Neural crest cell (in vitro differentiated cells): ENCODE data around the gene EXTL2. TPM values are rescaled to one million over a fixed set of nuclear protein-coding genes. Genes with fewer than 3 reads are reported as not detected.
"Not testable (repeated sequence)": the region's sequence is repeated elsewhere in the genome, so short reads cannot be mapped to it uniquely, and the experiment has no call there.

Experiments used
- DNase-seq: peaks from one replicate; pipeline ENCODE4 v3.0.0; 2021; ENCODE audit warnings: low read depth, mixed read lengths, low spot score
- H3K27ac Mint-ChIP-seq: one replicate; pipeline ENCODE4 v1.8.0; 2021; ENCODE audit warnings: mild to moderate bottlenecking, mixed read lengths; ENCODE audit not compliant: unreplicated experiment
- H3K27me3 Mint-ChIP-seq: 2 replicates; pipeline ENCODE4 v1.8.0; 2021; ENCODE audit warnings: low read depth, mild to moderate bottlenecking, mixed read lengths
- H3K36me3 Mint-ChIP-seq: 2 replicates; pipeline ENCODE4 v1.8.0; 2021; ENCODE audit warnings: low read depth, mild to moderate bottlenecking, mixed read lengths
- H3K4me1 Mint-ChIP-seq: 2 replicates; pipeline ENCODE4 v1.8.0; 2021; ENCODE audit warnings: mixed read lengths
- H3K4me3 Mint-ChIP-seq: one replicate; pipeline ENCODE4 v1.8.0; 2021; ENCODE audit warnings: mild to moderate bottlenecking, mixed read lengths
- H3K9me3 Mint-ChIP-seq: 2 replicates; pipeline ENCODE4 v1.8.0; 2021; ENCODE audit warnings: mixed read lengths
- total RNA-seq: library from RNA; stranded (reverse); gene quantifications from 2 replicates; pipeline ENCODE4 v1.2.1, GENCODE V29; 2021
- TF ChIP-seq, protein P1 (sequence below): fragments of 200-600 bp; sonication (generic); conservative IDR thresholded peaks from 2 replicates; pipeline ENCODE4 v1.5.0; 2021; ENCODE audit warnings: antibody characterized with exemption, mild to moderate bottlenecking

The EXTL2 gene
- total RNA-seq, 1 donor from 2014 or later = 52.3 TPM

GRCh38 chr1:100860397-100860991, 34.1 kb downstream of the EXTL2 start:
- H3K4me1 Mint-ChIP-seq = no peaks in the 10 kb centered on the region
- no peaks in the 10 kb centered on the region for H3K36me3 Mint-ChIP-seq
- no peak overlapping the region for H3K4me3 Mint-ChIP-seq
- no peaks in the 10 kb centered on the region for H3K27me3 Mint-ChIP-seq
- no peak for DNase-seq
- H3K27ac Mint-ChIP-seq = no peak overlapping the region
- TF ChIP-seq, protein P1, sequence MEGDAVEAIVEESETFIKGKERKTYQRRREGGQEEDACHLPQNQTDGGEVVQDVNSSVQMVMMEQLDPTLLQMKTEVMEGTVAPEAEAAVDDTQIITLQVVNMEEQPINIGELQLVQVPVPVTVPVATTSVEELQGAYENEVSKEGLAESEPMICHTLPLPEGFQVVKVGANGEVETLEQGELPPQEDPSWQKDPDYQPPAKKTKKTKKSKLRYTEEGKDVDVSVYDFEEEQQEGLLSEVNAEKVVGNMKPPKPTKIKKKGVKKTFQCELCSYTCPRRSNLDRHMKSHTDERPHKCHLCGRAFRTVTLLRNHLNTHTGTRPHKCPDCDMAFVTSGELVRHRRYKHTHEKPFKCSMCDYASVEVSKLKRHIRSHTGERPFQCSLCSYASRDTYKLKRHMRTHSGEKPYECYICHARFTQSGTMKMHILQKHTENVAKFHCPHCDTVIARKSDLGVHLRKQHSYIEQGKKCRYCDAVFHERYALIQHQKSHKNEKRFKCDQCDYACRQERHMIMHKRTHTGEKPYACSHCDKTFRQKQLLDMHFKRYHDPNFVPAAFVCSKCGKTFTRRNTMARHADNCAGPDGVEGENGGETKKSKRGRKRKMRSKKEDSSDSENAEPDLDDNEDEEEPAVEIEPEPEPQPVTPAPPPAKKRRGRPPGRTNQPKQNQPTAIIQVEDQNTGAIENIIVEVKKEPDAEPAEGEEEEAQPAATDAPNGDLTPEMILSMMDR = no peak
- H3K9me3 Mint-ChIP-seq = peaks cover 6% of the 10 kb centered on the region

- H3K9me3 Mint-ChIP-seq, DNase-seq, H3K27ac Mint-ChIP-seq, H3K4me3 Mint-ChIP-seq, H3K36me3 Mint-ChIP-seq, H3K27me3 Mint-ChIP-seq, H3K4me1 Mint-ChIP-seq: not testable (repeated sequence)
Observed at GRCh38 chr1:100855116-100855515, 39.5 kb downstream of the EXTL2 start.

DNA sequence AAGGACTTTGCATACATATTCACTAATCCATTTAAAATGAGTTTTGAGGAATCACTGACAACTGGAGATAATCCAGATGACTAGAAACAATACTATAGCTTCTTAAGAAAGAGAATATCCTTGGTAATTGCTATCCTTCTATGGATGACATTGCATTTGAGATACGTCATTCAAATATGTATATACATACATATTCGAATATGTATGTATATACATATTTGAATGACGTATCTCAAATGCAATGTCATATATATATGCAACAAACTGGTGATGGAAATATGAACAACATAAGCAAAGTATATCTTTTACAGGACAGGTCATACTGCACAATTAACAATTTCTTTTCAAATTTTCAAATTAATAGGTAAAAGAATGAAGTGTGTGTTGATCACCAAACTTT, 41.7 kb downstream of the EXTL2 start:
- no peaks in the 10 kb centered on the region for H3K36me3 Mint-ChIP-seq
- H3K4me1 Mint-ChIP-seq = peaks cover 6% of the 10 kb centered on the region
- DNase-seq = no peak
- no peaks in the 10 kb centered on the region for H3K27me3 Mint-ChIP-seq
- H3K27ac Mint-ChIP-seq = no peak overlapping the region
- TF ChIP-seq, protein P1 = no peak
- no peak overlapping the region for H3K4me3 Mint-ChIP-seq
- H3K9me3 Mint-ChIP-seq = peaks cover 8% of the 10 kb centered on the region

GRCh38 chr1:100851726-100852125, 42.9 kb downstream of the EXTL2 start:
- no peak overlapping the region for H3K27ac Mint-ChIP-seq
- H3K4me1 Mint-ChIP-seq = peaks cover 17% of the 10 kb centered on the region
- no peaks in the 10 kb centered on the region for H3K27me3 Mint-ChIP-seq
- H3K9me3 Mint-ChIP-seq = peaks cover 8% of the 10 kb centered on the region
- H3K4me3 Mint-ChIP-seq = no peak overlapping the region
- H3K36me3 Mint-ChIP-seq = no peaks in the 10 kb centered on the region
- DNase-seq = no peak
- TF ChIP-seq, protein P1 = no peak

- Mint-ChIP-seq H3K4me3 (peak overlapping the region; percentile 5), H3K9me3 (peaks cover 6% of the 10 kb centered on the region), H3K27ac (peak overlapping the region; percentile 78), H3K27me3 (no peaks in the 10 kb centered on the region), H3K36me3 (peaks cover 7% of the 10 kb centered on the region), H3K4me1 (peaks cover 19% of the 10 kb centered on the region)
- TF ChIP-seq, protein P1 = no peak
- no peak for DNase-seq
Observed at GRCh38 chr1:100847361-100848082, 47.1 kb downstream of the EXTL2 start.

DNA sequence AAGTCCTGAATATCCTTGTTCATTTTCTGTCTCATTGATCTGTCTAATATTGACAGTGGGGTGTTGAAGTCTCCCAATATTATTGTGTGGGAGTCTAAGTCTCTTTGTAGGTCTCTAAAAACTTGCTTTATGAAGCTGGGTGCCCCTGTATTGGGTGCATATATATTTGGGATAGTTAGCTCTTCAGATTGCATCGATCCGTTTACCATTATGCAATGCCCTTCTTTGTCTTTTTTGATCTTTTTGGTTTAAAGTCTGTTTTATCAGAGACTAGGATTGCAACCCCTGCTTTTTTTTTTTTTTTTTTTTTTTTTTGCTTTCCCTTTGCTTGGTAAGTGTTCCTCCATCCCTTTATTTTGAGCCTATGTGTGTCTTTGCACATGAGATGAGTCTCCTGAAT, 51.5 kb downstream of the EXTL2 start:
- not testable (repeated sequence) for H3K4me3 Mint-ChIP-seq, H3K27ac Mint-ChIP-seq, DNase-seq, H3K27me3 Mint-ChIP-seq
- H3K4me1 Mint-ChIP-seq = peaks cover 14% of the 10 kb centered on the region
- peaks cover 22% of the 10 kb centered on the region for H3K36me3 Mint-ChIP-seq
- H3K9me3 Mint-ChIP-seq = peaks cover 16% of the 10 kb centered on the region
